Measurements from ENCODE around the gene ALPK3.

ALPK3 gene

GRCh38 chr15:84914351-84914750, 97.2 kb downstream of the ALPK3 start:
- H3K27ac ChIP-seq (ENCODE audit: low read length): peak overlapping the region; percentile 33
- H3K9me3 ChIP-seq (ENCODE audit: control insufficient read depth in 1 of 2, low read length in 2 of 2): no peaks in the 10 kb centered on the region
- H3K36me3 ChIP-seq (ENCODE audit: control insufficient read depth in 1 of 2, insufficient read depth in 2 of 2, low read length in 2 of 2): no peaks in the 10 kb centered on the region

GRCh38 chr15:84914909-84915605, 97.9 kb downstream of the ALPK3 start:
- Histone ChIP-seq H3K4me1 (ENCODE audit: control insufficient read depth in 1 of 2, insufficient read depth in 2 of 2, low read length in 2 of 2) (peaks cover 17 to 18% of the 10 kb centered on the region in 2 donors), H3K36me3 (ENCODE audit: control insufficient read depth in 1 of 2, insufficient read depth in 2 of 2, low read length in 2 of 2) (no peaks in the 10 kb centered on the region), H3K27ac (ENCODE audit: low read length) (peak overlapping the region; percentile 60), H3K9me3 (ENCODE audit: control insufficient read depth in 1 of 2, low read length in 2 of 2) (no peaks in the 10 kb centered on the region), H3K27me3 (ENCODE audit: low read depth, low read length) (no peaks in the 10 kb centered on the region), H3K4me3 (ENCODE audit: low read depth in 1 of 2, low read length in 2 of 2) (no peak overlapping the region)

More at GRCh38 chr15:84914351-84914750, 97.2 kb downstream of the ALPK3 start:
- no peak overlapping the region for H3K4me3 ChIP-seq (ENCODE audit: low read depth in 1 of 2, low read length in 2 of 2)
- peaks cover 17 to 18% of the 10 kb centered on the region in 2 donors for H3K4me1 ChIP-seq (ENCODE audit: control insufficient read depth in 1 of 2, insufficient read depth in 2 of 2, low read length in 2 of 2)
- H3K27me3 ChIP-seq (ENCODE audit: low read depth, low read length): no peaks in the 10 kb centered on the region

- Histone ChIP-seq H3K4me1 (ENCODE audit: control insufficient read depth in 1 of 2, insufficient read depth in 2 of 2, low read length in 2 of 2) (peaks cover 17 to 18% of the 10 kb centered on the region in 2 donors), H3K27ac (ENCODE audit: low read length) (peak overlapping the region; percentile 60)
Measured at GRCh38 chr15:84915606-84915958, 98.4 kb downstream of the ALPK3 start.

GRCh38 chr15:84917452-84917851, 100.3 kb downstream of the ALPK3 start:
- Histone ChIP-seq H3K4me1 (ENCODE audit: control insufficient read depth in 1 of 2, insufficient read depth in 2 of 2, low read length in 2 of 2) (peaks cover 6 to 8% of the 10 kb centered on the region in 2 donors), H3K27ac (ENCODE audit: low read length) (no peak overlapping the region), H3K36me3 (ENCODE audit: control insufficient read depth in 1 of 2, insufficient read depth in 2 of 2, low read length in 2 of 2) (no peaks in the 10 kb centered on the region), H3K9me3 (ENCODE audit: control insufficient read depth in 1 of 2, low read length in 2 of 2) (no peaks in the 10 kb centered on the region), H3K27me3 (ENCODE audit: low read depth, low read length) (no peaks in the 10 kb centered on the region), H3K4me3 (ENCODE audit: low read depth in 1 of 2, low read length in 2 of 2) (no peak overlapping the region)

More at GRCh38 chr15:84915606-84915958, 98.4 kb downstream of the ALPK3 start:
- no peaks in the 10 kb centered on the region for H3K9me3 ChIP-seq (ENCODE audit: control insufficient read depth in 1 of 2, low read length in 2 of 2)
- H3K27me3 ChIP-seq (ENCODE audit: low read depth, low read length): no peaks in the 10 kb centered on the region
- H3K4me3 ChIP-seq (ENCODE audit: low read depth in 1 of 2, low read length in 2 of 2): no peak overlapping the region
- no peaks in the 10 kb centered on the region for H3K36me3 ChIP-seq (ENCODE audit: control insufficient read depth in 1 of 2, insufficient read depth in 2 of 2, low read length in 2 of 2)

GRCh38 chr15:84919106-84919667, 102.0 kb downstream of the ALPK3 start:
- Histone ChIP-seq H3K4me1 (ENCODE audit: control insufficient read depth in 1 of 2, insufficient read depth in 2 of 2, low read length in 2 of 2) (peaks cover 4 to 7% of the 10 kb centered on the region in 2 donors), H3K27me3 (ENCODE audit: low read depth, low read length) (no peaks in the 10 kb centered on the region), H3K36me3 (ENCODE audit: control insufficient read depth in 1 of 2, insufficient read depth in 2 of 2, low read length in 2 of 2) (no peaks in the 10 kb centered on the region), H3K4me3 (ENCODE audit: low read depth in 1 of 2, low read length in 2 of 2) (no peak overlapping the region), H3K27ac (ENCODE audit: low read length) (no peak overlapping the region), H3K9me3 (ENCODE audit: control insufficient read depth in 1 of 2, low read length in 2 of 2) (no peaks in the 10 kb centered on the region)

- H3K9me3 ChIP-seq (ENCODE audit: control insufficient read depth in 1 of 2, low read length in 2 of 2): no peaks in the 10 kb centered on the region
- H3K4me1 ChIP-seq (ENCODE audit: control insufficient read depth in 1 of 2, insufficient read depth in 2 of 2, low read length in 2 of 2): peaks cover 0 to 6% of the 10 kb centered on the region in 2 donors
- no peaks in the 10 kb centered on the region for H3K36me3 ChIP-seq (ENCODE audit: control insufficient read depth in 1 of 2, insufficient read depth in 2 of 2, low read length in 2 of 2)
- H3K4me3 ChIP-seq (ENCODE audit: low read depth in 1 of 2, low read length in 2 of 2): no peak overlapping the region
- no peak overlapping the region for H3K27ac ChIP-seq (ENCODE audit: low read length)
- H3K27me3 ChIP-seq (ENCODE audit: low read depth, low read length): no peaks in the 10 kb centered on the region
Measured at GRCh38 chr15:84921121-84921520, 104.0 kb downstream of the ALPK3 start.

GRCh38 chr15:84922530-84922929, 105.4 kb downstream of the ALPK3 start:
- Histone ChIP-seq H3K36me3 (ENCODE audit: control insufficient read depth in 1 of 2, insufficient read depth in 2 of 2, low read length in 2 of 2) (no peaks in the 10 kb centered on the region), H3K9me3 (ENCODE audit: control insufficient read depth in 1 of 2, low read length in 2 of 2) (no peaks in the 10 kb centered on the region), H3K4me3 (ENCODE audit: low read depth in 1 of 2, low read length in 2 of 2) (no peak overlapping the region), H3K27ac (ENCODE audit: low read length) (no peak overlapping the region), H3K27me3 (ENCODE audit: low read depth, low read length) (no peaks in the 10 kb centered on the region), H3K4me1 (ENCODE audit: control insufficient read depth in 1 of 2, insufficient read depth in 2 of 2, low read length in 2 of 2) (peaks cover 0 to 6% of the 10 kb centered on the region in 2 donors)
